Measurements from ENCODE around the gene SDF2L1. TPM values are rescaled to one million over a fixed set of nuclear protein-coding genes. Genes with fewer than 3 reads are reported as not detected.
"Not testable (repeated sequence)": the region's sequence is repeated elsewhere in the genome, so short reads cannot be mapped to it uniquely, and the experiment has no call there.

Gene SDF2L1
- total RNA-seq, 1 experiment from 2014 or later, result 79.6 TPM

- no peak for DNase-seq (ENCODE audit: low read depth)
Observed at GRCh38 chr22:21661991-21662390, 19.9 kb downstream of the SDF2L1 start.

- DNase-seq (ENCODE audit: low read depth), result no peak
Observed at GRCh38 chr22:21663738-21664137, 21.6 kb downstream of the SDF2L1 start.

- DNase-seq (ENCODE audit: low read depth), result no peak
Observed at GRCh38 chr22:21665047-21665851, 23.1 kb downstream of the SDF2L1 start.

- DNase-seq (ENCODE audit: low read depth), result no peak
Observed at GRCh38 chr22:21666786-21667185, 24.7 kb downstream of the SDF2L1 start.

- DNase-seq (ENCODE audit: low read depth), result no peak
Observed at GRCh38 chr22:21669026-21669425, 26.9 kb downstream of the SDF2L1 start.

GRCh38 chr22:21672107-21672629, 30.1 kb downstream of the SDF2L1 start:
- no peak for DNase-seq (ENCODE audit: low read depth)

GRCh38 chr22:21673534-21674321, 31.6 kb downstream of the SDF2L1 start:
- no peak for DNase-seq (ENCODE audit: low read depth)

- no peak for DNase-seq (ENCODE audit: low read depth)
Observed at GRCh38 chr22:21674638-21675245, 32.6 kb downstream of the SDF2L1 start.

GRCh38 chr22:21677606-21678443, 35.7 kb downstream of the SDF2L1 start:
- DNase-seq (ENCODE audit: low read depth), result no peak

- DNase-seq (ENCODE audit: low read depth), result not testable (repeated sequence)
Observed at GRCh38 chr22:21678842-21679241, 36.7 kb downstream of the SDF2L1 start.

GRCh38 chr22:21679383-21679782, 37.3 kb downstream of the SDF2L1 start:
- no peak for DNase-seq (ENCODE audit: low read depth)

- DNase-seq (ENCODE audit: low read depth), result no peak
Observed at GRCh38 chr22:21680830-21681565, 38.9 kb downstream of the SDF2L1 start.

- no peak for DNase-seq (ENCODE audit: low read depth)
Observed at GRCh38 chr22:21681566-21682370, 39.7 kb downstream of the SDF2L1 start.

GRCh38 chr22:21682385-21683175, 40.5 kb downstream of the SDF2L1 start:
- DNase-seq (ENCODE audit: low read depth), result no peak

GRCh38 chr22:21683401-21683811, 41.3 kb downstream of the SDF2L1 start:
- DNase-seq (ENCODE audit: low read depth), result no peak

- no peak for DNase-seq (ENCODE audit: low read depth)
Observed at GRCh38 chr22:21684492-21685163, 42.5 kb downstream of the SDF2L1 start.

- no peak for DNase-seq (ENCODE audit: low read depth)
Observed at GRCh38 chr22:21685164-21685513, 43.0 kb downstream of the SDF2L1 start.

- DNase-seq (ENCODE audit: low read depth), result no peak
Observed at GRCh38 chr22:21686193-21686608, 44.1 kb downstream of the SDF2L1 start.
